ENCODE results near the gene YBX2.

- TF ChIP-seq ZBTB49 (tag by site-specific recombination; IDR thresholded peaks at IDR 0.05; ENCODE audit: low read depth) (no peak), CTCF (tag by site-specific recombination; IDR thresholded peaks at IDR 0.05) (peak; percentile 78), ZNF600 (tag by site-specific recombination; IDR thresholded peaks at IDR 0.05) (peak; percentile 99), ZNF311 (tag by site-specific recombination; IDR thresholded peaks at IDR 0.05; ENCODE audit: borderline replicate concordance) (no peak), ZNF423 (tag by site-specific recombination; IDR thresholded peaks at IDR 0.05) (peak; percentile 70; the same call in 1 of the 2 replicates), ZSCAN18 (tag by site-specific recombination; IDR thresholded peaks at IDR 0.05) (peak; percentile 93; the same call in 1 of the 2 replicates), ZNF274 (IDR thresholded peaks at IDR 0.05; ENCODE audit: low read length) (no peak), ZNF274 (tag by site-specific recombination; IDR thresholded peaks at IDR 0.05; ENCODE audit: borderline replicate concordance) (no peak), ZNF324 (tag by site-specific recombination; IDR thresholded peaks at IDR 0.05) (peak; percentile 97), PBX3 (CRISPR knock-in tag; IDR thresholded peaks at IDR 0.05) (no peak), ZNF558 (tag by site-specific recombination; IDR thresholded peaks at IDR 0.05) (no peak), ELK4 (IDR thresholded peaks at IDR 0.05; ENCODE audit: borderline replicate concordance, low read depth, low read length) (no peak)
Observed at GRCh38 chr17:7242717-7243452, 51.6 kb downstream of the YBX2 start.

All from HEK293 (cell line).